ENCODE results near the gene RAD51AP1. TPM values are rescaled to one million over a fixed set of nuclear protein-coding genes. Genes with fewer than 3 reads are reported as not detected.
A peak's percentile ranks its signal among the peaks of the same experiment; 100 is the strongest.

RAD51AP1 gene
- total RNA-seq, 1 donor from 2014 or later: 0.84 TPM

DNA sequence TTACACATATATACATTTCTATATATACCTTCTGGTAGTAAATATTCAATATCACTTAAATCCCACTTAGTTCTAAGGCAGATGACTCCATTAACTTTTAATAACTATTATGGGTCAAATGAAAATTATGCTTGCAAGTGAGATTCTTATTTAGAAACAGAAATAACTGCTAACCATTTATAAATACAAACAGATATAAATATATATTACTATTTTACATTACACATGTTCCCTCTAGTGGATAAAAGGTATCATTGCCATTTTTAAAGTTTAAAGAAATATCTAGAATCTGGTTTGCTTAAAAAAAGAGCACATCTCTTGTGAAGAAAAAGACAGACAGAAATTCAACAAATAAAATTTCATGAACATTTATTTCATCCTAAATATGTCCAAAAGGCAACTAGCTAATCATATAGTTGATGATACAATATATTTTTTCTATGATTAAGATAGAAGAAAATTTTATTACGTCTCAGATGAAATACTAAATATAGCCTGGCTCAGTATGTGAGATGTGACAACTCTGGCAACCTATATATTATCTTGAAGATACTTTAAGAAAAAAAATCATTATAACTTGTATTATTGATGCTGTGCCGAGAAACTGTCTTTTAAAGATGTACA is 11.7 kb upstream of the RAD51AP1 start:
- TF ChIP-seq, protein P1, sequence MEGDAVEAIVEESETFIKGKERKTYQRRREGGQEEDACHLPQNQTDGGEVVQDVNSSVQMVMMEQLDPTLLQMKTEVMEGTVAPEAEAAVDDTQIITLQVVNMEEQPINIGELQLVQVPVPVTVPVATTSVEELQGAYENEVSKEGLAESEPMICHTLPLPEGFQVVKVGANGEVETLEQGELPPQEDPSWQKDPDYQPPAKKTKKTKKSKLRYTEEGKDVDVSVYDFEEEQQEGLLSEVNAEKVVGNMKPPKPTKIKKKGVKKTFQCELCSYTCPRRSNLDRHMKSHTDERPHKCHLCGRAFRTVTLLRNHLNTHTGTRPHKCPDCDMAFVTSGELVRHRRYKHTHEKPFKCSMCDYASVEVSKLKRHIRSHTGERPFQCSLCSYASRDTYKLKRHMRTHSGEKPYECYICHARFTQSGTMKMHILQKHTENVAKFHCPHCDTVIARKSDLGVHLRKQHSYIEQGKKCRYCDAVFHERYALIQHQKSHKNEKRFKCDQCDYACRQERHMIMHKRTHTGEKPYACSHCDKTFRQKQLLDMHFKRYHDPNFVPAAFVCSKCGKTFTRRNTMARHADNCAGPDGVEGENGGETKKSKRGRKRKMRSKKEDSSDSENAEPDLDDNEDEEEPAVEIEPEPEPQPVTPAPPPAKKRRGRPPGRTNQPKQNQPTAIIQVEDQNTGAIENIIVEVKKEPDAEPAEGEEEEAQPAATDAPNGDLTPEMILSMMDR (IDR thresholded peaks at IDR 0.05): peak; percentile 75
- Histone ChIP-seq H3K36me3 (peaks cover 57% of the 10 kb centered on the region), H3K9me3 (no peaks in the 10 kb centered on the region), H3K27me3 (no peaks in the 10 kb centered on the region), H3K27ac (no peak overlapping the region), H3K4me3 (no peak overlapping the region), H3K4me1 (no peaks in the 10 kb centered on the region)
- intact Hi-C loops (cut with DNase I): no loop called here
- no peak for DNase-seq
- no peak for ATAC-seq

DNA sequence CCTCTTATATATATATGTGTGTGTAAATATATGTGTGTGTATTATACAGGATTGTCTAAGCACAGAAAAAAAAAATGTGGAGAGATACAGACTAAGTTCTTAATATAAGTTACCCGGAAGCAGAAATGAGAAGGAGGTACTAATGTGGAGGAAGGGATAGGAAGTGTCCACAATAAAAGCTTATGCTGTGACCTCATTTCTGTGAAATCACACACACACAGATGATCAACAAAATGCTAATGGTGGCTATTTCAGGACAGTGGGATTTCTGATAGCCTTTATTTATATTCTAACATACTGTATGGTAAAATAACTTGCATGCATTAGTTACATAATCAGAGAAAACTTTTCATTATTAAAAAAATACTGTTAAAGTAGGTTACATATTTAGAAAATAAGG is 8.5 kb upstream of the RAD51AP1 start:
- DNase-seq (no peak), ATAC-seq (no peak)
- H3K27ac ChIP-seq: no peak overlapping the region
- H3K4me1 ChIP-seq: no peaks in the 10 kb centered on the region
- TF ChIP-seq, protein P1 (IDR thresholded peaks at IDR 0.05): no peak
- peaks cover 54% of the 10 kb centered on the region for H3K36me3 ChIP-seq
- no peaks in the 10 kb centered on the region for H3K9me3 ChIP-seq
- H3K27me3 ChIP-seq: no peaks in the 10 kb centered on the region
- intact Hi-C loops (cut with DNase I): no loop called here
- no peak overlapping the region for H3K4me3 ChIP-seq

DNA sequence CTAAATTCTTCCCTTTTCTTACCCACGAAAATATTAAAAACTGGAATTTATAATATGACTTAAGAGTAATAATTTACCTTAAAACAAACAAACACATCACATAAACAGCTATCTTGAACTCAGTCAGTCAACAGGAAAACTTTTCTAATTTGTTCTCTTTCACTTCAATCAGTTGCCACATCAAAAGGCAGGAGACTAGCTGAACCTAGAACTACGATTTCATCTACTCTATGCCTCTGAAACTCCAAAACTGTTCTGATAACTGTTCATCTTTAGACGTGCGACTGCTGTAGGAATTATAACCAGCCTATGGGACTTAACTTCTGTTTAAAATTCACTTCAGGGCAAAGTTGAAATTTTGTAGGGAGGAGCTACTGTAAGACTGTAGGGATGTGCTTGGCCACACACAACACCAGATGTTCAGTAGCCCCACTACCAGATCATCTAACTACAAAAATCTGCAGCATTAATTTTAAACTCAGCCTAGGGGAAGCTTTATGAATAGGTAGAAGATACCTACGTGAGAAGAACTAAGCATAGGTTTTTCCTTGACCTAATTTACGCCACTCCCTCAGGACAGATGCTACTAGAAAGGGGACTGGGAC is 7.6 kb upstream of the RAD51AP1 start:
- no peak overlapping the region for H3K4me3 ChIP-seq
- H3K9me3 ChIP-seq: no peaks in the 10 kb centered on the region
- DNase-seq: no peak
- no peak overlapping the region for H3K27ac ChIP-seq
- peaks cover 52% of the 10 kb centered on the region for H3K36me3 ChIP-seq
- no peak for ATAC-seq
- H3K27me3 ChIP-seq: no peaks in the 10 kb centered on the region
- no peaks in the 10 kb centered on the region for H3K4me1 ChIP-seq
- TF ChIP-seq, protein P1 (IDR thresholded peaks at IDR 0.05): no peak
- intact Hi-C loops (cut with DNase I): no loop called here

DNA sequence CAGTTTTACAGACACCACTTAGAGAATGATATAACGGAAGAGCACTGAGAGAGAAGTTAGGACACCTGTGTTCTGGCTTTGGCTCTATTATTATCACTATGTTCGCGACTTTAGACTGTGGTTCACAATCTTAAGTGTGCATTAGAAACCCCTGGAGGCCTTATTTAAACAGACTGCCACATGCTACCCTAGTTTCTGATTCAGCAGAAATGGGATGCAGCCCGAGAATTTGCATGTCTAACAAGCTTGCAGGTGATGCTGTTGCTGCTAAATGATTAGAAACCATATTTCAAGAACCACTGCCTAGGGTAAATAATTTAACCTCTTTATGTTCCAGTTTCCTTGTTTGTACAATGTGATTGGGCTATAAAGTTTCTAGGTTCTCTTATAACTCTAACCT is 3.6 kb upstream of the RAD51AP1 start:
- H3K36me3 ChIP-seq: peaks cover 34% of the 10 kb centered on the region
- peaks cover 16% of the 10 kb centered on the region for H3K4me1 ChIP-seq
- TF ChIP-seq, protein P1 (IDR thresholded peaks at IDR 0.05): no peak
- no peaks in the 10 kb centered on the region for H3K27me3 ChIP-seq
- DNase-seq (no peak), ATAC-seq (no peak)
- intact Hi-C loops (cut with DNase I): no loop called here
- H3K27ac ChIP-seq: no peak overlapping the region
- no peak overlapping the region for H3K4me3 ChIP-seq
- no peaks in the 10 kb centered on the region for H3K9me3 ChIP-seq

DNA sequence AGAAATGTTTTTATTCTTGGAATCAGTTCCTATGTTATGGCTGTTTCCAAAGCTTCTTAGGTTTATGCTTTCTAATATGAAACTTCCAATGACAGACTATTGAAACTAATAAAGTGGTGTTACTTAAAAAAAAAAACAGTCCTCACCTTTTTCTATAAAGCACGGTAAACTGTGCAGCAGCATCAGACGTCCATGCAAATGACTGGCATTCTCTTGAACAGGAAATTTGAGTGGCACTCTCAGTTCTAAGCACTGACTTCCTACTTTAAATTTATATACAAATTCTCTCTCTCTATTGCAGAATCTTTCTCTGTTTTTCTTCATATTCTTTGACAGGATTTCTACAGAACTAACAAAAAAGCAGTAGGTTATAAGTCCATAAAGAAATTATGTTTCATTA is 2.8 kb upstream of the RAD51AP1 start:
- peaks cover 16% of the 10 kb centered on the region for H3K4me1 ChIP-seq
- H3K4me3 ChIP-seq: no peak overlapping the region
- peaks cover 31% of the 10 kb centered on the region for H3K36me3 ChIP-seq
- no peak overlapping the region for H3K27ac ChIP-seq
- TF ChIP-seq, protein P1 (IDR thresholded peaks at IDR 0.05): no peak
- ATAC-seq: no peak
- no peaks in the 10 kb centered on the region for H3K9me3 ChIP-seq
- no peaks in the 10 kb centered on the region for H3K27me3 ChIP-seq
- no peak for DNase-seq
- intact Hi-C loops (cut with DNase I): no loop called here

Measured in upper lobe of right lung (tissue), 1 donor.